Immature natural killer cell (primary cell): ENCODE results near the gene PAPOLA. TPM values are rescaled to one million over a fixed set of nuclear protein-coding genes. Genes with fewer than 3 reads are reported as not detected.
"Not testable (repeated sequence)": the region's sequence is repeated elsewhere in the genome, so short reads cannot be mapped to it uniquely, and the experiment has no call there.

ENCODE experiments used
- DNase-seq, 3 donors: peaks; one replicate each; pipeline ENCODE4 v3.0.0; 2022; ENCODE audit warnings: mixed read lengths in 1 of 3
- H3K27ac Mint-ChIP-seq, 6 donors: one replicate each; pipeline ENCODE4 v1.8.0; 2020; ENCODE audit warnings: mixed read lengths in 6 of 6, mild to moderate bottlenecking in 5 of 6, inconsistent platforms in 4 of 6, moderate library complexity in 3 of 6
- H3K27me3 Mint-ChIP-seq, 3 donors: one replicate each; pipeline ENCODE4 v1.8.0; 2020 to 2021; ENCODE audit warnings: low read depth in 3 of 3, mild to moderate bottlenecking in 3 of 3, mixed read lengths in 3 of 3, moderate library complexity in 3 of 3, inconsistent platforms in 1 of 3
- H3K36me3 Mint-ChIP-seq, 3 donors: one replicate each; pipeline ENCODE4 v1.8.0; 2020; ENCODE audit warnings: mixed read lengths in 3 of 3, inconsistent platforms in 2 of 3, mild to moderate bottlenecking in 2 of 3
- H3K4me1 Mint-ChIP-seq, 2 donors: one replicate each; pipeline ENCODE4 v1.8.0; 2020; ENCODE audit warnings: inconsistent platforms in 2 of 2, mild to moderate bottlenecking in 2 of 2, mixed read lengths in 2 of 2, moderate library complexity in 1 of 2
- H3K4me3 Mint-ChIP-seq, 5 donors: one replicate each; pipeline ENCODE4 v1.8.0; 2020; ENCODE audit warnings: mild to moderate bottlenecking in 5 of 5, mixed read lengths in 5 of 5, inconsistent platforms in 3 of 5, moderate library complexity in 3 of 5
- H3K9me3 Mint-ChIP-seq, 6 donors: one replicate each; pipeline ENCODE4 v1.8.0; 2020; ENCODE audit warnings: mild to moderate bottlenecking in 6 of 6, mixed read lengths in 6 of 6, inconsistent platforms in 4 of 6, moderate library complexity in 3 of 6
- polyA plus RNA-seq, 3 donors: library from polyadenylated mRNA; unstranded; fragments of 300-500 nt; fragmentation: Illumina TruSeq; gene quantifications; one replicate each; pipeline ENCODE4 v1.2.3, GENCODE V29; 2021

PAPOLA gene
- polyA plus RNA-seq, result 10 to 100 TPM; 65.8 to 77.1 (median 73.0) TPM

DNA sequence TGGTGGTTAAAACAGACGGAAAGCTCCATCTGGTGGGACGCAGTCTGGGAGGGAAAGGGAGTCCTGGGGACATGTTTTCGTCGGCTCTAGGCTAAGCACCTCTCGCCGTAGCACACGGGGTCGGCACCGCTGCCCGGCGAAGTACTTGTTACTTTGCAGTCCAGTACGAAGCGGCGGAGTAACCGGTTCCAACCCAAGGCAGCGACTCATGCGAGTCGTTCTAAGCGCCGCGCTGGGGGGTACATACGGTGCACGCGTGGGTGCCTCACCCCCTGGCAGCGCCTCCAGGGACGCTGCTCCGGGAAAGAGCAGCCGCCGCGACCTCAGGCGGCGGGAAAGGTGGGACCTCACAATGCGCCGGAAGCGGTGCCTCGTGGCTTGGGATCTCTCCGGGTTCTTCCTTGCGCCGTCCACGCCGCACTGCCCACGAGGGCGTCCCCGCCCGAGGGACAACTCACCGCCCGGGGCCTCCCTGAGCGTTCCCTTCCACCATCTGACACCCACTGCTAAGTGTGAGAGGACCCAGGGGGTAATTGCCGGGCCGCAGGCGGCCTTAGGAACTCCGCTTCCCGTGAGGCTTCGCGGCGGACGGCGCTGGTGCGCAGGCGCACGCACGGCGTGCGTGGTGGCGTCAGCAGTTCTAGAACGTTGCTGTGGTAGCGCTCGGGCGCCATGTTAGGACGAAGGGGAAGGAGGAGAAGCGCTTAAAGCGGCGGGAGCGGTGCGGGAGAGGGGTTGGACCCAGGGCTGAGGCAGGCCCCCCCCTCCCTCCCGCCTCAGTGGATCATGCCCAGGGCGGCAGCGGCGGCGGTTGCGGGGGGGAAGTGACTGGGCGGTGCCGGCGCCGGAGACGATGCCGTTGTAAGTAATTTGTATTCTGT is at the start of gene PAPOLA:
Gene PAPOLA, plus strand, starts transcription at position 643 of the 881 bp plus-strand sequence. Its CDS starts 211 bp downstream, at position 854.
- peak within 1 kb of the TSS; percentile 95 to 99 (median 98) for H3K27ac Mint-ChIP-seq
- DNase-seq, result peak; percentile 94 to 95 (median 94)
- H3K4me1 Mint-ChIP-seq, result peaks cover 47 to 54% of the 10 kb centered on the region in 2 donors
- no peaks in the 10 kb centered on the region for H3K9me3 Mint-ChIP-seq
- peak within 1 kb of the TSS; percentile 95 to 99 (median 99) for H3K4me3 Mint-ChIP-seq
- peaks cover 0 to 5% (median 0%) of the 10 kb centered on the region in 3 donors for H3K36me3 Mint-ChIP-seq
- H3K27me3 Mint-ChIP-seq, result peaks cover 12 to 15% (median 14%) of the 10 kb centered on the region in 3 donors

DNA sequence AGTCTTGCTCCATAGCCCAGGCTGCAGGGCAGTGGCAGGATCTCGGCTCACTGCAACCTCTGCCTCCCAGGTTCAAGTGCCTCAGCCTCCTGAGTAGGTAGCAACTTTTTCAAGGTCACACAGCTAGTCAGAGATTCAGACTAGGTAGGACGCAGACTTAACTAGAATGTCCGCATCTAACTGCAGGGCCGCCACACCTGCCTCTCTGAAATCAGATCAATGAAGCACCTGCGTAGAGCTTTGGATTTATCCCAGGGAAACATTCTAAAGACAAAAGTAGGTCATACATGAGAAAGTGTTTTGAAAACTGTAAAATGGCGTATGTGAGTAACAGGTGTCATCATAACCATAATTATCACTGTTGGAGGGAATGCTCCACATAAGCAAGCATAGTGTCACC is 49.5 kb upstream of the PAPOLA start:
- H3K4me1 Mint-ChIP-seq, result no peaks in the 10 kb centered on the region
- no peaks in the 10 kb centered on the region for H3K9me3 Mint-ChIP-seq
- no peaks in the 10 kb centered on the region for H3K36me3 Mint-ChIP-seq
- no peak overlapping the region for H3K4me3 Mint-ChIP-seq
- H3K27me3 Mint-ChIP-seq, result peaks cover 0 to 4% (median 0%) of the 10 kb centered on the region in 3 donors
- DNase-seq, result no peak
- no peak overlapping the region for H3K27ac Mint-ChIP-seq

DNA sequence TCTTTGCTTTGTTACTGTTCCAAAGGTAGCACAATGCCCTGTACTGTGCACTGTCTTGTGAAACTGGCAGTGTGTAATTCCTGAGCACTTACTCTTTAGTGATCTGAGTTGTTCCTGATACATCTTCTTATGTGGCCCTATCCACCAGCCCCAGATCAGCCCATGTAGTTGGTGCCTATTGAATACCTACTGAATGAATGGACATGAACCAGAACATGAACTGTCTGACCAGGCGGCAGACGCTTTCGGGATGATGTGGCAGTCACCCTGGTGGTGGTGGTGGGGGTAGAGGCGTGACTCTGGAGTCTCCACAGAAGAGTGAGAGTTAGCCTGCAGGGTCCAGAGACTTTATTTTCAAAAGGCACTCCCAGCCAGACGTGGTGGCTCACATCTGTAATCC is 46.6 kb upstream of the PAPOLA start:
- H3K36me3 Mint-ChIP-seq, result no peaks in the 10 kb centered on the region
- H3K9me3 Mint-ChIP-seq, result no peaks in the 10 kb centered on the region
- no peak overlapping the region for H3K27ac Mint-ChIP-seq
- H3K4me3 Mint-ChIP-seq, result no peak overlapping the region
- no peak for DNase-seq
- no peaks in the 10 kb centered on the region for H3K4me1 Mint-ChIP-seq
- peaks cover 1 to 8% (median 3%) of the 10 kb centered on the region in 3 donors for H3K27me3 Mint-ChIP-seq

DNA sequence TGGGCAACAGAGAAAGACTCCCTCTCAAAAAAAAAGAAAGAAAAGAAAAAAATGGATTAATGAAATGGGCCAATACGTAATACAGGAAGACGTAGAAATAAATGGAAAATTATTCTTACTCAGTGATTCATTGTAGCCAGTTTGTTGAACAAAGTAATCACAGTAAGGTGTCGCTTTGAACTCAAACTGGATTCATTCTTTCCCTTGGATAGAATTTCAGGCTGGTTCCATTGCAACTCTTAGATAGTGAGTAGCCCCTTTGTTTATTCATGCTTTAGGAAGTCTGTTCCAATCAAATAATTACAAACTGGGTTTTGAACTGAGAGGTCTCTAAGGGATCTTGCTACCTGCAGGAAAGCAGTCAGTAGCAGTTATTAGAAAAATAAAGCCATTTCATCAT is 42.3 kb upstream of the PAPOLA start:
- Mint-ChIP-seq H3K27ac (no peak overlapping the region), H3K36me3 (no peaks in the 10 kb centered on the region), H3K9me3 (no peaks in the 10 kb centered on the region), H3K4me3 (no peak overlapping the region), H3K4me1 (no peaks in the 10 kb centered on the region), H3K27me3 (peaks cover 1 to 15% (median 3%) of the 10 kb centered on the region in 3 donors)
- DNase-seq, result no peak

DNA sequence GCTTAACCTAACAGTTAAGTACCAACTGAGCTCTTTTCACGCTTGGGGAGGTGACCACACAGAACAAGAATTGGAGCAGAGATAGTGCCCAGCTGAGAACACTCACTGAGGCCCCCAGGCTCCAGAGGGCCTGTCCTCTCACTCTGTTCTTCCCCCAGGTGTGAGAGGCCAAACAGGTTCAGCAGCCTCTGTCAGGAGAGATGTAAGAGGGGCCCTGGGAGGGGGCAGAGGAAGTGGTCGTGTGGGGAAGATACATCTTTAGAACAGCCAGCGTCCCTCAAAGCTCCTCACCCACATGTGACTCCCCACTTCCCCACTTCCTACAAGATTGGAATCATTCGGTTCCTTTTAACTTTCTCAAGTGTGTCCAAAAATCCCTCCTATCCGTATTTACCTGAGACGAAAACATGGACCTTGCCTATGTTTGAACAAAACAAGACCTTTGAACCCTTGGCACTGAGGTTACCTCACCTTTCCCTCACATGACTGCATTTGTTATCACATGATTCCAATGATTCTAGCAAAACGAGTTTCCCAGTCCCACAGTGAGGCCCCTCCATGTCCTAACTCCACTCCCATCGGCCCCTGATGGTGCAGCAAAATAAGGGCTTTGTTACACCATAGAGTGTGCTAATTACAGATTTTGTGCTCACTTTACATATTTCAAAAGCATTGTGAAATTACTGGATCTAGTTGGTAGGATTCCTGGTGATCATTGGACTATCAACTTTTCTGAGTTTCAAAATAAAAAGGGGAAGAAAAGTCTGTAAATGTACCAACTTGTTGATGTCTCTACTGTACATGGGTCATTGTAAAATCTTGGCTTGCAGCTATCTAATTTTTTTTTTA is 40.0 kb upstream of the PAPOLA start:
- no peak overlapping the region for H3K27ac Mint-ChIP-seq
- H3K4me1 Mint-ChIP-seq, result no peaks in the 10 kb centered on the region

DNA sequence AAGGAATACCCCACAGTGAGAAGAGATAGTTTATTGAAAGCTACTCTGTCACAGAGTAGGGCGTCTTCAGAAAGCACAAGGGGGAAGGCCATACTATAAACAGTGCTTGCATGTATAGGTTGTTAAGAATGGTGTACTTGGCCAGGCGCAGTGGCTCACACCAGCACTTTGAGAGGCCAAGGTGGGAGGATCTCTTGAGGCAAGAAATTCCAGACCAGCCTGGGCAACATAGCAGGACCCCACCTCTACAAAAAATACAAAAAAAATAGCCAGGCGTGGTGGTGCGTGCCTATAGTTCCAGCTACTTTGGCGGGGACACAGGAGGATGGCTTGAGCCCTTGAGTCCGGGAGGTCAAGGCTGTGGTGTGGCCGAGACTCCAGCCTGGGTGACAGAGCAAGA is 38.0 kb upstream of the PAPOLA start:
- Mint-ChIP-seq H3K4me3 (no peak overlapping the region), H3K36me3 (no peaks in the 10 kb centered on the region), H3K27me3 (peaks cover 0 to 15% (median 3%) of the 10 kb centered on the region in 3 donors), H3K27ac (no peak overlapping the region), H3K9me3 (no peaks in the 10 kb centered on the region), H3K4me1 (no peaks in the 10 kb centered on the region)
- DNase-seq, result no peak

More for the DNA sequence above, 40.0 kb upstream of the PAPOLA start:
- Mint-ChIP-seq H3K27me3 (peaks cover 1 to 15% (median 3%) of the 10 kb centered on the region in 3 donors), H3K9me3 (no peaks in the 10 kb centered on the region), H3K36me3 (no peaks in the 10 kb centered on the region), H3K4me3 (no peak overlapping the region)
- DNase-seq, result no peak

DNA sequence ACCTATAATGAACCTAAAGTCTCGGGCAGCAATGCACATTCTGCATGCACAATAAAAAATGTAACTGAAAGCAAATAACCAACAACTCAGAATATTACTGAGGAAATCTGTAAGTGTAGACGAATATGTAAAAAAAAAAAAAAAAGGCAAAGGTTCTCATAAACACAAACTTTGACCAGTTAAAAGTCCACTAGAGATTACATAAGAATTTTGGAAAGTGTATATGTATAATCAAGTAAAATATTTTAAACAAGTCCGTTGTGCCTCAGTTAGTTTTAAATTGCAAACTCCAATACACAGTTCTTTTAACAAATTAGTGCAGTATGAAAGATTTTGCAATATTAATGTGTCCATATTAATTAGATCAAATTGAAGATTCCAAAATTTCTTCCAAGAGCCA is 35.3 kb upstream of the PAPOLA start:
- Mint-ChIP-seq H3K27me3 (peaks cover 0 to 4% (median 0%) of the 10 kb centered on the region in 3 donors), H3K27ac (no peak overlapping the region), H3K4me3 (no peak overlapping the region), H3K36me3 (no peaks in the 10 kb centered on the region), H3K9me3 (no peaks in the 10 kb centered on the region), H3K4me1 (no peaks in the 10 kb centered on the region)
- DNase-seq, result no peak

DNA sequence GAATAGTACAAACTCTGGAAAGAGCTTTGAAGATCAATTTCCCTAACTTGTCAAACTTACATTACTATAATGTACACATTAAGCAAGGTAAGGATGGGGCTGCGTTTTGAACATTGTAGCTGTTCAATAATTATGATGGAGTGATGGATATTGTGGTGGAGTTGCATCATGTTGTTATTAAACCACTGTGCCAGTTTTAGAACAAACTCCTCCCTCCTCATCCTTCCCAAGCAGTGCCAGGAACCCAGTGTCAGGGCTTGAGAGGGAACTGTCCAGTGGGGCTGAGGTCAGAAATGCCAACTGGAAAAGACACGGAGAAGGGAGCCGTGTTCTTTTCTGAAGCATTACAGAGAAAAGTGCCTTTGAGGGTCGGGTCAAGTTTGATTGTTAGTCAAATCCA is 31.9 kb upstream of the PAPOLA start:
- H3K27me3 Mint-ChIP-seq, result peaks cover 0 to 6% (median 0%) of the 10 kb centered on the region in 3 donors
- H3K4me1 Mint-ChIP-seq, result no peaks in the 10 kb centered on the region
- DNase-seq, result no peak
- H3K27ac Mint-ChIP-seq, result no peak overlapping the region
- H3K9me3 Mint-ChIP-seq, result no peaks in the 10 kb centered on the region
- no peaks in the 10 kb centered on the region for H3K36me3 Mint-ChIP-seq
- H3K4me3 Mint-ChIP-seq, result no peak overlapping the region

DNA sequence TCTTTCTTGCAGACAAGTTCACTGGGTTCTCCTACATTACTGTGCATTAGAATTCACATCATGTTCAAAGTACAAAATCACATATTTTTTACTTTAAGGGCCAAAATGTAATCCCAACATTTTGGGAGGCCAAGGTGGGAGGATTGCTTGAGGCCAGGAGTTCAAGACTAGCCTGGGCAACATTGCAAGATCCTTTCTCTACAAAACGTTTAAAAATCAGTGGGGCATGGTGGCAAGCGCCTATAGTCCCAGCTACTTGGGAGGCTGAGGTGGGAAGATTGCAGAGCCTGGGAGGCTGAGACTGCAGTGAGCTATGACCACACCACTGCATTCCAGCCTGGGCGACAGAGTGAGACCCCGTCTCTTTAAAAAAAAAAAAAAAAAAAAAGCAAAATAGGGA is 31.2 kb upstream of the PAPOLA start:
- H3K9me3 Mint-ChIP-seq, H3K27me3 Mint-ChIP-seq, H3K36me3 Mint-ChIP-seq, H3K4me3 Mint-ChIP-seq, DNase-seq, H3K27ac Mint-ChIP-seq, H3K4me1 Mint-ChIP-seq: not testable (repeated sequence)

DNA sequence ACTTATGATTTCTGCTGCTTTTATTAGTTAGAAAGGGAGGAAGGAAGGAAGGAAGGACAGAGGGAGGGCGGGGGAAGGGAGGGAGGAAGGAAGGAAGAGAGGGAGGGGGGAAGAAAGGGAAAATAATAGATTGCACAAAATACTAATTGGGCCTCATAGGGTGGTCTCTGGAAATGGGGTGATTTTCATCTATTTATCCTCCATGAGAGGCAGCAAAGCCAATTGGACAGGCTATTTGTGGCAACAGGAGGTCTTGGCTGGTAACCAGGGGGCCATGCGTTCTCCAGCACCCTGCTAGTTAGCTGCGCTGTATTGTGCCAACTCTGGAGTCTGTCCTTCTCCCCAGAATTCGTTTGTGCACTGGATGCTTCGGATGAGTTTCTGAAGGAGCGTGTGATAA is 24.1 kb upstream of the PAPOLA start:
- Mint-ChIP-seq H3K9me3 (no peaks in the 10 kb centered on the region), H3K27me3 (peaks cover 0 to 9% (median 6%) of the 10 kb centered on the region in 3 donors), H3K4me3 (no peak overlapping the region), H3K36me3 (no peaks in the 10 kb centered on the region), H3K4me1 (no peaks in the 10 kb centered on the region), H3K27ac (no peak overlapping the region)
- no peak for DNase-seq

DNA sequence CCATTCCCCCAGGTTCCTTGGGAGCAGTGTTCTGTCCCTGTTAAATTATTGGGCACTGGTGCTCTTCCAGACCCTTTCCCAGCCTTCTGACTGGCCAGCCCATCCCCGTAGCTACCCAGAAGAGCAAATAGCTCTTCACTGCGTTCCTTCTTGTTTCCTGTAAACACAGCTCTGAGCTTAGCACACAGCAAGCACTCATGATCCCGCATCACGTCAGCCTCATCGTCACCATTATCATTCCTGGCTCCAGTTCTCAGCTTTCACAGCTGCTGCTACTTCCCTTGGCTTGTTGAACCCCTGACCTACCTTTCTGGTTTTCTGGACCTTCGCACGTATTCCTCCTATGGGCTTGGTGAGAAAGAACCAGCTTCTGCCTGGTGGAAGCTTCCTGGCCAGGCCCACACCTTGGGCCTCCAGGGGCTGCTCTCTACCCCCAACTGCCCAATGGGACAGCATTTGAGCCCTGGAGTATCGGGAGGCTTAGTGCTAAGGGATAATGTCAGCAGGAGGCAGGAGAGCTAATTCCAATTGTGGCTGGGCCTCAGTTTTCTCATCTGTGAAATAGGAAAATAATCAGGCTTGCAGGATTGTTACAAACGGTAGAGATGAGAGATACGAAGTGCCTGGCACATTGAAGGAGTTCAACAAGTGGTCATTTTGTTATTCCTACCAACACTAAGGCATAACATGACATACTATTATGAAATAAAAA is 22.6 kb upstream of the PAPOLA start:
- H3K9me3 Mint-ChIP-seq, result no peaks in the 10 kb centered on the region
- H3K36me3 Mint-ChIP-seq, result no peaks in the 10 kb centered on the region
- no peak overlapping the region for H3K27ac Mint-ChIP-seq
- peaks cover 0 to 6% (median 3%) of the 10 kb centered on the region in 3 donors for H3K27me3 Mint-ChIP-seq
- H3K4me3 Mint-ChIP-seq, result no peak overlapping the region
- no peak for DNase-seq
- H3K4me1 Mint-ChIP-seq, result no peaks in the 10 kb centered on the region

DNA sequence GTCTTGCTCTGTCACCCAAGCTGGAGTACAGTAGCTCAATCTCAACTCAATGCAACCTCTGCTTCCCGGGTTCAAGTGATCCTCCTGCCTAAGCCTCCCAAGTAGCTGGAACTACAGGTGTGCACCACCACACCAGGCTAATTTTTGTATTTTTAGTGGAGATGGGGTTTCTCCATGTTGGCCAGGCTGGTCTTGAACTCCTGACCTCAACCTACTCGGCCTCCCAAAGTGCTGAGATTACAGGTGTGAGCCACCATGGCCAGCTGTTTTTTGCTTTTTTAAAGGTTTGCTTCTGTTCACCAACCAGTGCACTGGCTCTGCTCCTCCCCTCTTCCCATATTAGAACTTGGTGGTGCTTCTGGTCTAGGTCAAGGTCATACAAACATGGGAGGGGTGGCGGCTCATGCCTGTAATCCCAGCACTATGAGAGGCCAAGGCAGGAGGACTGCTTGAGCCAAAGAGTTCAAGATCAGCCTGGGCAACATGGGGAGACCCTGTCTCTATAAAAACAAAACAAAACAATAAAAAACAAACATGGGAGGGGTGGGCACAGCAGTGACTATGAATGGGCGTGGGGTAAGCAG is 20.4 kb upstream of the PAPOLA start:
- no peaks in the 10 kb centered on the region for H3K9me3 Mint-ChIP-seq

DNA sequence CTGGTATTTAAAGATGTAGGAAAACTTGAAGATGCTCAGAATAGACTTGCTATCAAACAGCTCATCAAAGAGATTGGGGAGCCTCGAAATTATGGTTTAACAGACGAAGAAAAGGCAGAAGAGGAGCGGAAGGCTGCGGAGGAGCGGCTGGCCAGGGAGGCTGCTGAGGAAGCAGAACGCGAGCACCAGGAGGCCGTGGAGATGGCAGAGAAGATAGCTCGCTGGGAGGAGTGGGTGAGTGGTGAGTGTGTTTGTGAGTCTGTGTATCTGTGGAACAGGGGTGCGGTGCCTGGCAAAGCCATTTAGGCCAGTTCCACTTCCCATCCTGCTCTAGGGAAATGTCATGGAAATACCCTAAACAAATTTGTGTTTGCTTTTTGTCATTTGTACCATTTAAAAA is 19.2 kb upstream of the PAPOLA start:
- H3K9me3 Mint-ChIP-seq, result no peaks in the 10 kb centered on the region
- no peaks in the 10 kb centered on the region for H3K36me3 Mint-ChIP-seq
- H3K4me1 Mint-ChIP-seq, result no peaks in the 10 kb centered on the region
- DNase-seq, result no peak
- H3K27me3 Mint-ChIP-seq, result peaks cover 0 to 6% (median 5%) of the 10 kb centered on the region in 3 donors
- no peak overlapping the region for H3K27ac Mint-ChIP-seq
- no peak overlapping the region for H3K4me3 Mint-ChIP-seq

More for the DNA sequence above, 20.4 kb upstream of the PAPOLA start:
- no peak for DNase-seq
- Mint-ChIP-seq H3K4me3 (no peak overlapping the region), H3K27ac (no peak overlapping the region), H3K36me3 (no peaks in the 10 kb centered on the region), H3K4me1 (no peaks in the 10 kb centered on the region), H3K27me3 (peaks cover 0 to 6% (median 3%) of the 10 kb centered on the region in 3 donors)
